Suppressor macrophage (primary cell): ENCODE data around the gene FGD5.

Experiments used
- DNase-seq, 4 experiments: peaks; one replicate each; pipeline ENCODE4 v3.0.0-alpha.2; 2020 to 2022

Gene FGD5

GRCh38 chr3:14935592-14936345 is 117.0 kb downstream of the FGD5 start:
- DNase-seq = no peak

- DNase-seq = peak; percentile 9 to 47 (median 39)
Measured at GRCh38 chr3:14938954-14939353, 120.2 kb downstream of the FGD5 start.

GRCh38 chr3:14941871-14942270 is 123.1 kb downstream of the FGD5 start:
- no peak for DNase-seq

- DNase-seq = no peak
Measured at GRCh38 chr3:14943042-14943441, 124.3 kb downstream of the FGD5 start.

GRCh38 chr3:14946236-14946635 is 127.5 kb downstream of the FGD5 start:
- DNase-seq = peak; percentile 10 to 53 (median 34)

- peak in 3 of 4 experiments; percentile 8 to 50 (median 38) for DNase-seq
Measured at GRCh38 chr3:14946739-14947099, 128.0 kb downstream of the FGD5 start.

- peak; percentile 93 to 98 (median 96) for DNase-seq
Measured at GRCh38 chr3:14947100-14947885, 128.5 kb downstream of the FGD5 start, which contains the start of gene NR2C2. TSS of gene NR2C2 (plus strand) at chr3:14947583. CDS start at chr3:15003915, 56,332 bp downstream.

GRCh38 chr3:14947886-14948608 is 129.3 kb downstream of the FGD5 start:
- DNase-seq = peak; percentile 98 to 99 (median 98)

GRCh38 chr3:14948609-14949038 is 129.9 kb downstream of the FGD5 start:
- DNase-seq = no peak

- DNase-seq = no peak
Measured at GRCh38 chr3:14949126-14949525, 130.4 kb downstream of the FGD5 start.

- DNase-seq = peak in 1 of 4 experiments; percentile 5
Measured at GRCh38 chr3:14950274-14950673, 131.5 kb downstream of the FGD5 start.

GRCh38 chr3:14957153-14957552 is 138.4 kb downstream of the FGD5 start:
- DNase-seq = no peak

- DNase-seq = no peak
Measured at GRCh38 chr3:14957925-14958324, 139.2 kb downstream of the FGD5 start.

- no peak for DNase-seq
Measured at GRCh38 chr3:14959359-14959943, 140.7 kb downstream of the FGD5 start.

GRCh38 chr3:14962762-14963161 is 144.0 kb downstream of the FGD5 start:
- DNase-seq = no peak

- no peak for DNase-seq
Measured at GRCh38 chr3:14967285-14967684, 148.5 kb downstream of the FGD5 start.

GRCh38 chr3:14969671-14970070 is 150.9 kb downstream of the FGD5 start:
- DNase-seq = no peak

- no peak for DNase-seq
Measured at GRCh38 chr3:14976317-14976716, 157.6 kb downstream of the FGD5 start.

GRCh38 chr3:14980689-14981088 is 161.9 kb downstream of the FGD5 start:
- peak; percentile 48 to 63 (median 57) for DNase-seq
